ENCODE data around the gene ZNF687.
"Not testable (repeated sequence)": the region's sequence is repeated elsewhere in the genome, so short reads cannot be mapped to it uniquely, and the experiment has no call there.

Gene ZNF687

GRCh38 chr1:151281969-151282882 is at the start of gene ZNF687:
Gene ZNF687 (plus strand): TSS chr1:151282299. CDS start chr1:151286292, 3,993 bp downstream.
- DNase-seq = peak; percentile 99

- DNase-seq = no peak
These were observed 46.9 kb upstream of the ZNF687 start for GRCh38 chr1:151235235-151235634.

- no peak for DNase-seq
These were observed 44.2 kb upstream of the ZNF687 start for GRCh38 chr1:151237678-151238466.

- DNase-seq = no peak
These were observed 43.7 kb upstream of the ZNF687 start for GRCh38 chr1:151238467-151238739.

GRCh38 chr1:151242442-151242841 is 39.7 kb upstream of the ZNF687 start:
- no peak for DNase-seq

- no peak for DNase-seq
These were observed 38.3 kb upstream of the ZNF687 start for GRCh38 chr1:151243683-151244216.

- DNase-seq = no peak
These were observed 35.3 kb upstream of the ZNF687 start for GRCh38 chr1:151246786-151247185.

- peak; percentile 75 to 81 for DNase-seq
These were observed 30.2 kb upstream of the ZNF687 start for GRCh38 chr1:151251656-151252470.

- peak; percentile 96 to 97 for DNase-seq
These were observed 27.6 kb upstream of the ZNF687 start, which contains the start of gene PSMD4 for GRCh38 chr1:151254217-151255213. Gene PSMD4 (plus strand): TSS chr1:151254734. CDS start chr1:151254783, 49 bp downstream.

GRCh38 chr1:151255381-151255780 is 26.7 kb upstream of the ZNF687 start:
- no peak for DNase-seq

GRCh38 chr1:151259351-151259750 is 22.7 kb upstream of the ZNF687 start:
- DNase-seq = no peak

- DNase-seq = no peak
These were observed 16.5 kb upstream of the ZNF687 start for GRCh38 chr1:151265446-151266236.

- DNase-seq = no peak
These were observed 15.8 kb upstream of the ZNF687 start for GRCh38 chr1:151266315-151266714.

- DNase-seq = no peak
These were observed 15.3 kb upstream of the ZNF687 start for GRCh38 chr1:151266821-151267220.

GRCh38 chr1:151267760-151268159 is 14.3 kb upstream of the ZNF687 start:
- DNase-seq = no peak

- DNase-seq = no peak
These were observed 8.1 kb upstream of the ZNF687 start for GRCh38 chr1:151273924-151274466.

GRCh38 chr1:151275341-151275740 is 6.8 kb upstream of the ZNF687 start:
- not testable (repeated sequence) for DNase-seq

- peak; percentile 12 to 45 for DNase-seq
These were observed 4.8 kb upstream of the ZNF687 start for GRCh38 chr1:151277249-151277648.

GRCh38 chr1:151281225-151281968 is 702 bp upstream of the ZNF687 start:
- DNase-seq = peak; percentile 93 to 97
